Measurements from ENCODE around the gene CNKSR1. TPM values are rescaled to one million over a fixed set of nuclear protein-coding genes. Genes with fewer than 3 reads are reported as not detected.

Gene CNKSR1
- total and polyA plus RNA-seq, 10 donors = 0.68 to 5.5 (median 2.3) TPM

- Histone ChIP-seq H3K27me3 (replicated peaks in 1 of 7) (peaks cover 0 to 70% (median 26%) of the 10 kb centered on the region in 7 donors), H3K36me3 (no peaks in the 10 kb centered on the region), H3K4me1 (peaks cover 10 to 60% (median 29%) of the 10 kb centered on the region in 6 donors), H3K4me3 (peak overlapping the region in 2 of 8 donors; percentile 1 to 8), H3K9me3 (no peaks in the 10 kb centered on the region), H3K27ac (no peak overlapping the region)
- TF ChIP-seq CTCF (IDR thresholded peaks at IDR 0.05 in 8 of 11, conservative IDR thresholded peaks at IDR 0.05 in 3 of 11) (no peak), POLR2A (IDR thresholded peaks at IDR 0.05) (no peak), POLR2AphosphoS5 (IDR thresholded peaks at IDR 0.05) (peak in 1 of 3 donors; percentile 44)
- intact Hi-C loops (cut with DNase I; ENCODE audit: low total_unique reads) = no loop called here
- DNase-seq = peak; percentile 50
- WGBS, 5 donors = 17 to 36% (median 19%) methylated on average over 8 to 12 of the region's 12 CpGs
Measured at GRCh38 chr1:26156285-26157038, 20.8 kb upstream of the CNKSR1 start.

DNA sequence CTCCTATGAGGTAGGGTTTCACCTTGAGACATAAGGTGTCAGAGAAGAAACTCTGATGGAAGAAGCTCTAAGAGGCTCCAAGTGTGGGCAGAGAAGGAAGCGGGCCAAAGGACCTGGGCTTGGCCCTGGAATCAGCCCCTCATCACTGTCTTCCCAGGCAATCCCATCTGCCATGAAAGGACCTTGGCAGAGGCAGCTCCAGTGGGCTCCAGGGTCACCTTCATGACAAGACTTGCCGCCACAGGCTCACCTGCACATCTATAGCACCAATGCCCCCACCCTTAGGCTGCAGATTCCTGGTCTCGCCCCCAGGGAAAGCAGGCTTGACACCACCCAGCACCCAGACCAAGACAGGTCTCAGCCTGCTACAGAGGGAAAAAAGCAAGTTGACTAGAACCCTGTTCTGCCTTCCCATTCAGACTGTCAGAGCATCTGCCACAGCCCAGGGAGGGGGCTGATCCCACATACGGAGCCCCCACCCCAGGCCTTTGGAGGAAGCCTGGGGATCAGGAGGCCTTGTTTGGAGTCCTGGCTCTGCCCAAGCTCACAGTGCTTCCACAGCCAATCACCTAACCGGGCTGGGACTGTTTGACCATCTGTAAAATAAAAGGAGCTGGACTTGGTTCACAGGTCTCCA lies 18.9 kb upstream of the CNKSR1 start:
- intact Hi-C loops (cut with DNase I; ENCODE audit: low total_unique reads) = no loop called here
- Histone ChIP-seq H3K4me3 (peak overlapping the region in 2 of 8 donors; percentile 52 to 71), H3K9me3 (no peaks in the 10 kb centered on the region), H3K27ac (peak overlapping the region in 1 of 8 donors; percentile 68), H3K36me3 (no peaks in the 10 kb centered on the region), H3K27me3 (replicated peaks in 1 of 7) (peaks cover 0 to 87% (median 35%) of the 10 kb centered on the region in 7 donors), H3K4me1 (peaks cover 15 to 76% (median 41%) of the 10 kb centered on the region in 6 donors)
- 75 to 90% (median 85%) methylated on average over 3 to 5 of the region's 5 CpGs for WGBS, 5 donors
- DNase-seq = peak; percentile 28
- TF ChIP-seq POLR2A (IDR thresholded peaks at IDR 0.05) = no peak
- TF ChIP-seq CTCF (IDR thresholded peaks at IDR 0.05 in 8 of 11, conservative IDR thresholded peaks at IDR 0.05 in 3 of 11) = no peak
- no peak for TF ChIP-seq POLR2AphosphoS5 (IDR thresholded peaks at IDR 0.05)

GRCh38 chr1:26158908-26159742 lies 18.2 kb upstream of the CNKSR1 start, which contains the start of gene FAM110D:
TSS of gene FAM110D (plus strand) at chr1:26159079. CDS start at chr1:26161292, 2,213 bp downstream.
- Histone ChIP-seq H3K4me1 (peaks cover 16 to 82% (median 47%) of the 10 kb centered on the region in 6 donors), H3K36me3 (no peaks in the 10 kb centered on the region), H3K27me3 (replicated peaks in 1 of 7) (peaks cover 0 to 94% (median 39%) of the 10 kb centered on the region in 7 donors), H3K9me3 (no peaks in the 10 kb centered on the region), H3K4me3 (peak within 1 kb of the TSS in 4 of 8 donors; percentile 0 to 71 (median 35)), H3K27ac (peak within 1 kb of the TSS in 3 of 8 donors; percentile 6 to 68 (median 28))
- WGBS, 5 donors = 43 to 57% (median 54%) methylated on average over 6 of the region's 6 CpGs
- DNase-seq = peak; percentile 45
- TF ChIP-seq POLR2A (IDR thresholded peaks at IDR 0.05) (no peak), POLR2AphosphoS5 (IDR thresholded peaks at IDR 0.05) (peak in 1 of 3 donors; percentile 46)
- intact Hi-C loops (cut with DNase I; ENCODE audit: low total_unique reads) = no loop called here

GRCh38 chr1:26159743-26160039 lies 17.6 kb upstream of the CNKSR1 start:
- intact Hi-C loops (cut with DNase I; ENCODE audit: low total_unique reads) = no loop called here
- H3K36me3 ChIP-seq = no peaks in the 10 kb centered on the region
- H3K4me3 ChIP-seq = peak overlapping the region in 4 of 8 donors; percentile 0 to 71 (median 35)
- peak overlapping the region in 1 of 8 donors; percentile 68 for H3K27ac ChIP-seq
- TF ChIP-seq POLR2A (IDR thresholded peaks at IDR 0.05) (no peak), CTCF (IDR thresholded peaks at IDR 0.05 in 8 of 11, conservative IDR thresholded peaks at IDR 0.05 in 3 of 11) (no peak), POLR2AphosphoS5 (IDR thresholded peaks at IDR 0.05) (no peak)
- 66 to 87% (median 72%) methylated on average over 4 of the region's 4 CpGs for WGBS, 5 donors
- peaks cover 16 to 82% (median 50%) of the 10 kb centered on the region in 6 donors for H3K4me1 ChIP-seq
- H3K27me3 ChIP-seq (replicated peaks in 1 of 7) = peaks cover 0 to 98% (median 39%) of the 10 kb centered on the region in 7 donors
- no peak for DNase-seq
- H3K9me3 ChIP-seq = no peaks in the 10 kb centered on the region
